ENCODE measurements around the gene BBOX1.

- no peak for TF ChIP-seq ZNF8 (CRISPR knock-in tag; IDR thresholded peaks at IDR 0.05)
- no peak for TF ChIP-seq TSHZ2 (CRISPR knock-in tag; IDR thresholded peaks at IDR 0.05)
- TF ChIP-seq CREB5 (CRISPR knock-in tag; IDR thresholded peaks at IDR 0.05; ENCODE audit: low read depth): no peak
- TF ChIP-seq, protein P1, sequence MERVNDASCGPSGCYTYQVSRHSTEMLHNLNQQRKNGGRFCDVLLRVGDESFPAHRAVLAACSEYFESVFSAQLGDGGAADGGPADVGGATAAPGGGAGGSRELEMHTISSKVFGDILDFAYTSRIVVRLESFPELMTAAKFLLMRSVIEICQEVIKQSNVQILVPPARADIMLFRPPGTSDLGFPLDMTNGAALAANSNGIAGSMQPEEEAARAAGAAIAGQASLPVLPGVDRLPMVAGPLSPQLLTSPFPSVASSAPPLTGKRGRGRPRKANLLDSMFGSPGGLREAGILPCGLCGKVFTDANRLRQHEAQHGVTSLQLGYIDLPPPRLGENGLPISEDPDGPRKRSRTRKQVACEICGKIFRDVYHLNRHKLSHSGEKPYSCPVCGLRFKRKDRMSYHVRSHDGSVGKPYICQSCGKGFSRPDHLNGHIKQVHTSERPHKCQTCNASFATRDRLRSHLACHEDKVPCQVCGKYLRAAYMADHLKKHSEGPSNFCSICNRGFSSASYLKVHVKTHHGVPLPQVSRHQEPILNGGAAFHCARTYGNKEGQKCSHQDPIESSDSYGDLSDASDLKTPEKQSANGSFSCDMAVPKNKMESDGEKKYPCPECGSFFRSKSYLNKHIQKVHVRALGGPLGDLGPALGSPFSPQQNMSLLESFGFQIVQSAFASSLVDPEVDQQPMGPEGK (CRISPR knock-in tag; IDR thresholded peaks at IDR 0.05; ENCODE audit: borderline replicate concordance): no peak
- TF ChIP-seq ZFP3 (CRISPR knock-in tag; IDR thresholded peaks at IDR 0.05): no peak
- no peak for TF ChIP-seq SNAI2 (CRISPR knock-in tag; IDR thresholded peaks at IDR 0.05)
- TF ChIP-seq TCF4 (CRISPR knock-in tag; IDR thresholded peaks at IDR 0.05; ENCODE audit: borderline replicate concordance): no peak
- no peak for TF ChIP-seq ZNF565 (CRISPR knock-in tag; conservative IDR thresholded peaks at IDR 0.05; ENCODE audit: low read depth)
- TF ChIP-seq BACH2 (CRISPR knock-in tag; IDR thresholded peaks at IDR 0.05; ENCODE audit: borderline replicate concordance): no peak
- no peak for TF ChIP-seq ISL1 (CRISPR knock-in tag; IDR thresholded peaks at IDR 0.05)
- no peak for TF ChIP-seq TOX (CRISPR knock-in tag; IDR thresholded peaks at IDR 0.05; ENCODE audit: borderline replicate concordance)
- no peak for TF ChIP-seq ZFP30 (CRISPR knock-in tag; IDR thresholded peaks at IDR 0.05)
- no peak for TF ChIP-seq CSRNP3 (CRISPR knock-in tag; IDR thresholded peaks at IDR 0.05)
Observed at GRCh38 chr11:27083241-27083640, 42.6 kb downstream of the BBOX1 start.
